BJ (cell line): ENCODE results near the gene MARK2. TPM values are rescaled to one million over a fixed set of nuclear protein-coding genes. Genes with fewer than 3 reads are reported as not detected.

Experiments used
- CTCF ChIA-PET: fragments of 350-600 bp; formaldehyde crosslinking; extraction: SDS; loops from one replicate; lab custom pipeline; 2021; ENCODE audit warnings: antibody characterized with exemption, inconsistent platforms; lab: Yijun Ruan, JAX
- POLR2A ChIA-PET: fragments of 300-600 bp; sonication (Branson Sonifier 250); formaldehyde crosslinking; extraction: SDS; loops from one replicate; lab custom pipeline; 2021; ENCODE audit warnings: antibody characterized with exemption; lab: Charles Lee
- DNase-seq: peaks from one replicate; pipeline ENCODE4 v3.0.0-alpha.2; 2011; ENCODE audit warnings: low read depth
- H3K27me3 ChIP-seq: 2 replicates; pipeline ENCODE4 v1.6.0; 2011; ENCODE audit warnings: low read length; ENCODE audit not compliant: control insufficient read depth, insufficient read depth
- H3K36me3 ChIP-seq: 2 replicates; pipeline ENCODE4 v1.5.1; 2011; ENCODE audit warnings: low read length; ENCODE audit not compliant: control insufficient read depth, insufficient read depth
- H3K4me3 ChIP-seq: 2 replicates; pipeline ENCODE4 v1.5.1; 2011; ENCODE audit warnings: low read depth, mild to moderate bottlenecking, control low read depth, low read length
- CTCF ChIP-seq: IDR thresholded peaks from 2 replicates; pipeline ENCODE4 v1.5.1; 2011; ENCODE audit warnings: low read depth, mild to moderate bottlenecking, control low read depth, inconsistent platforms, low read length, moderate library complexity; ENCODE audit not compliant: insufficient read depth
- polyA plus RNA-seq: library from polyadenylated mRNA; depleted of rRNA; stranded (reverse); fragments of >200 nt; gene quantifications from 2 replicates; pipeline ENCODE4 v1.2.3, GENCODE V29; 2011

The MARK2 gene
- polyA plus RNA-seq, 1 experiment: 13.8 TPM

GRCh38 chr11:63876616-63877015, 37.7 kb downstream of the MARK2 start:
- CTCF ChIA-PET: interaction anchor here (0.7 to 2.6 kb wide), 3 partner anchors 30 to 108 kb away, joined by 3 to 11 read pairs (median 3); partner anchors contain the start of genes MARK2 and ZFTA
- DNase-seq: no peak
- Histone ChIP-seq H3K4me3 (no peak overlapping the region), H3K27me3 (no peaks in the 10 kb centered on the region), H3K36me3 (no peaks in the 10 kb centered on the region)
- POLR2A ChIA-PET: interaction anchor here (0.6 kb wide), 1 partner anchor 216 kb away, joined by 3 read pairs; no protein-coding TSS in a partner anchor
- TF ChIP-seq CTCF: no peak

GRCh38 chr11:63877658-63878241, 38.8 kb downstream of the MARK2 start:
- ChIA-PET CTCF (interaction anchor here (1.1 to 2.6 kb wide), 2 partner anchors 38 to 40 kb away, joined by 3 to 11 read pairs; partner anchors contain the start of gene MARK2), POLR2A (no interaction called here)
- no peak overlapping the region for H3K4me3 ChIP-seq
- no peak for TF ChIP-seq CTCF
- no peaks in the 10 kb centered on the region for H3K27me3 ChIP-seq
- no peak for DNase-seq
- H3K36me3 ChIP-seq: no peaks in the 10 kb centered on the region

- no peaks in the 10 kb centered on the region for H3K27me3 ChIP-seq
- no peak overlapping the region for H3K4me3 ChIP-seq
- ChIA-PET CTCF (interaction anchor here (0.7 to 1.3 kb wide), 3 partner anchors 13 to 42 kb away, joined by 3 read pairs; no protein-coding TSS in a partner anchor), POLR2A (interaction anchor here (0.5 to 0.7 kb wide), 3 partner anchors 13 to 119 kb away, joined by 3 to 17 read pairs (median 4); no protein-coding TSS in a partner anchor)
- DNase-seq: no peak
- TF ChIP-seq CTCF: no peak
- no peaks in the 10 kb centered on the region for H3K36me3 ChIP-seq
These were observed 40.9 kb downstream of the MARK2 start for GRCh38 chr11:63879598-63880402.

GRCh38 chr11:63880403-63880790, 41.5 kb downstream of the MARK2 start:
- TF ChIP-seq CTCF: no peak

GRCh38 chr11:63882555-63883242, 43.8 kb downstream of the MARK2 start:
- Histone ChIP-seq H3K4me3 (no peak overlapping the region), H3K27me3 (no peaks in the 10 kb centered on the region), H3K36me3 (no peaks in the 10 kb centered on the region; the same call in 1 of the 2 replicates)
- no peak for DNase-seq
- ChIA-PET POLR2A (no interaction called here), CTCF (interaction anchor here (0.9 to 1.8 kb wide), 2 partner anchors 46 to 49 kb away, joined by 3 to 7 read pairs; no protein-coding TSS in a partner anchor)
- TF ChIP-seq CTCF: no peak

More at GRCh38 chr11:63880403-63880790, 41.5 kb downstream of the MARK2 start:
- CTCF ChIA-PET: interaction anchor here (0.7 to 1.3 kb wide), 3 partner anchors 12 to 43 kb away, joined by 3 read pairs; no protein-coding TSS in a partner anchor
- H3K27me3 ChIP-seq: no peaks in the 10 kb centered on the region
- H3K4me3 ChIP-seq: no peak overlapping the region
- H3K36me3 ChIP-seq: no peaks in the 10 kb centered on the region
- no peak for DNase-seq
- POLR2A ChIA-PET: interaction anchor here (0.5 to 0.7 kb wide), 2 partner anchors 12 to 119 kb away, joined by 3 to 4 read pairs; no protein-coding TSS in a partner anchor
